ENCODE data around the gene OR13C2. TPM values are rescaled to one million over a fixed set of nuclear protein-coding genes. Genes with fewer than 3 reads are reported as not detected.
A peak's percentile ranks its signal among the peaks of the same experiment; 100 is the strongest.
"Not testable (repeated sequence)": the region's sequence is repeated elsewhere in the genome, so short reads cannot be mapped to it uniquely, and the experiment has no call there.

The OR13C2 gene, protein sequence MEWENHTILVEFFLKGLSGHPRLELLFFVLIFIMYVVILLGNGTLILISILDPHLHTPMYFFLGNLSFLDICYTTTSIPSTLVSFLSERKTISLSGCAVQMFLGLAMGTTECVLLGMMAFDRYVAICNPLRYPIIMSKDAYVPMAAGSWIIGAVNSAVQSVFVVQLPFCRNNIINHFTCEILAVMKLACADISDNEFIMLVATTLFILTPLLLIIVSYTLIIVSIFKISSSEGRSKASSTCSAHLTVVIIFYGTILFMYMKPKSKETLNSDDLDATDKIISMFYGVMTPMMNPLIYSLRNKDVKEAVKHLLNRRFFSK
- not detected for total RNA-seq
- long read RNA-seq = 0 reads

DNA sequence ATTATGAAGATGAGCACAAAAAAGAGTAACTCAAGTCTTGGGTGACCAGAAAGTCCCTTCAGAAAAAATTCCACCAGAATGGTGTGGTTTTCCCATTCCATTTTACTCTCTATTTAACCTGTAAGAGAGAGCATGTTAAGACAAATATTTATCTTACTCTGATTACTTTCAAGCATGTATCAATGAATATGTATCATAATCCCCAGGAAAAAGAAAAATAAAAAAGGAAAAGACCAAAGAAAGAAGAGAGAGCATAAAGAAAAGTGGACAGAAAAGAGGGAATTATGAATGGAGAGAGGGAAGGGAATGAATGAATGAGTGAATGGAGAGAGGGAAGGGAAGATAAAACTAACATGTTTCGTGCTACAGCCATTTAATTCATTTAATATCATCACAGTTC, at the start of gene OR13C2:
OR13C2 (minus strand) TSS at position 101 of the 400 bp plus-strand sequence; CDS start at position 101, 0 bp downstream.
- DNase-seq; intact Hi-C loops (cut with DNase I); ATAC-seq: not testable (repeated sequence)

DNA sequence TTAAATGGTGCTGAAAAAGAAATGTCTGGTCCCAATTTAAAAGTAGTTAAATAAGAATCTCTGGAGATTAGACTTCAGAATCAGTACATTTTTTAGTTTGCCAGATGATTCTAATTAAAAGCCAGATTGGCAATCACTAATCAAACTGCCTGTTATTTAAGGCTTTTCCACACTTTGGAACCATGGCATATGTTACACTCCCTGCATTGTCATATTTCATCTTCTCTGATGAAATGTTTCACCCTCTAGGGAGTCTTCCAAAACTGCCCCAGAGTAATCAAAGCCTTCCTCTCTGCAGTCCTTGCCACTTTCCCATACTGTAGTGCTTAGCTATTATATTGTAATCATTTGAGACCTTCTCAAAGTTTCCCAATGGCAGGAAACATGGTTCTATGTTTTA, 30.0 kb upstream of the OR13C2 start:
- no peak for DNase-seq
- no peak for ATAC-seq
- intact Hi-C loops (cut with DNase I) = no loop called here

GRCh38 chr9:104633976-104634520, 28.6 kb upstream of the OR13C2 start:
- ATAC-seq (no peak), DNase-seq (no peak)
- intact Hi-C loops (cut with DNase I) = no loop called here

GRCh38 chr9:104625964-104626363, 20.5 kb upstream of the OR13C2 start:
- intact Hi-C loops (cut with DNase I); ATAC-seq; DNase-seq: not testable (repeated sequence)

GRCh38 chr9:104618104-104618503, 12.7 kb upstream of the OR13C2 start, which contains the start of gene OR13C9:
Gene OR13C9 (minus strand): TSS chr9:104618204. CDS start chr9:104618204, 0 bp downstream.
- intact Hi-C loops (cut with DNase I) = loop anchor here in 1 of 2 donors (10.0 kb wide), 1 partner anchor 63 kb away; no protein-coding TSS in a partner anchor
- DNase-seq (no peak), ATAC-seq (no peak)

DNA sequence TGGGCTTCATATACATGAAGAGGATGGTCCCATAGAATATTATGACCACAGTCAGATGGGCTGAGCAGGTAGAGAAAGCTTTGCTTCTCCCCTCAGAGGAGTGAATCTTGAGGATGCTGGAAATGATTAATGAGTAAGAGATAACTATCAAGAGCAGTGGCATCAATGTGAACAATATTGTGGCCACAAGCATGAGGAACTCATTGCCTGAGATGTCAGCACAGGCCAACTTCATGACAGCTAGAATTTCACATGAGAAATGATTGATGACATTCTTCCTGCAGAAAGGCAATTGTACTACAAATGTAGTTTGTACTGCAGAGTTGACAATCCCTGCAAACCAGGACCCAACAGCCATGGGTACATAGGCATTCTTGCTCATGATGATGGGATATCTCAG, 12.0 kb upstream of the OR13C2 start:
- DNase-seq = no peak
- intact Hi-C loops (cut with DNase I) = loop anchor here in 1 of 2 donors (10.0 kb wide), 1 partner anchor 63 kb away; no protein-coding TSS in a partner anchor
- ATAC-seq = no peak

GRCh38 chr9:104611213-104611612, 5.8 kb upstream of the OR13C2 start:
- ATAC-seq (no peak), DNase-seq (no peak)
- intact Hi-C loops (cut with DNase I) = loop anchor here in 1 of 2 donors (10.0 kb wide), 1 partner anchor 56 kb away; no protein-coding TSS in a partner anchor

DNA sequence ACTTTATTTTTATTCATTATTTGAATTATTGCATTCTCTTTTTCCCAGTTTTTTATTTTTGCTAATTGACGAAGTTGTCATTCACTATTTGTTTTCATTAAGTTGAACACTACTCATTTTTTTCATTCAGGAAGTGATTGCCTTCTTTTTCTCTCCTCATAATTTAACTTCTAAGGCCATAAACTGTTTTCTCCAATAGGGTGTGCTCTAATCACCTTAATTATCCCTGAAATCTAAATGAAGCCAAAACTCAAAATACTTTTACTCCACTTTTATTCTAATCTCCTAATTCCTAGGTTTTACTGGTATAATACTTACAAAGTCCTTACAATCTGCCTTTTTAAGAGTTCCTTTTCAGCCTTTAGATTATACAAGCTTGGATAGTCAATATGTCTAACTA, 2.9 kb upstream of the OR13C2 start:
- ATAC-seq (no peak), DNase-seq (no peak)
- intact Hi-C loops (cut with DNase I) = no loop called here

DNA sequence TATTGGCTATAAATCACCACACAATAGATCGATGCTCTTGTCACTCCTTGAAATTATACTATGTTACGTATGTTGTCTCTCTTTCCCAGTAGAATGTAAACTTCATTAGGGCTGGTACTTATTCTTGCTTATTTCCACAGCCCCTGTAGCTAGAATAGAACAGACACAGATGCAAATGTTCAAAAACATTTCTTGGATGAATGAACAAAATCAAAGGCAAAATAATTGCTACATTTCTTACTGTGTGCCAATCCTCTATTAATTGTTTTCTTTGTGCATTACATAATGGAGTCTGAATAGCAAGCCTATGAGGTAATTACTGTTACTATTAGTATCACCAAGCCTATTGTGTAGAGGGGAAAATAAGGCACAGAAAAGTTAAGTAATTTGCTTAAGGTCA, 725 bp upstream of the OR13C2 start:
- ATAC-seq (no peak), DNase-seq (no peak)
- intact Hi-C loops (cut with DNase I) = no loop called here

- DNase-seq (no peak), ATAC-seq (no peak)
- intact Hi-C loops (cut with DNase I) = no loop called here
Observed at GRCh38 chr9:104604801-104605200, 626 bp downstream of the OR13C2 start.

DNA sequence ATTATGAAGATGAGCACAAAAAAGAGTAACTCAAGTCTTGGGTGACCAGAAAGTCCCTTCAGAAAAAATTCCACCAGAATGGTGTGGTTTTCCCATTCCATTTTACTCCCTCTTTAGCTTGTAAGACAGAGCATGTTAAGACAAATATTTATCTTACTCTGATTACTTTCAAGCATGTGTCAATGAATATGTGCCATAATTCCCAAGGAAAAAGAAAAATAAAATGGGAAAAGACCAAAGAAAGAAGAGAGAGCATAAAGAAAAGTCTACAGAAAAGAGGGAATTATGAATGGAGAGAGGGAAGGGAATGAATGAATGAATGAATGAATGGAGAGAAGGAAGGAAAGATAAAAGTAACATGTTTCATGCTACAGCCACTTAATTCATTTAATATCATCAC, 6.1 kb downstream of the OR13C2 start, which contains the start of gene OR13C5:
OR13C5 (minus strand) TSS at position 101 of the 400 bp plus-strand sequence; CDS start at position 101, 0 bp downstream.
- intact Hi-C loops (cut with DNase I); DNase-seq; ATAC-seq: not testable (repeated sequence)

DNA sequence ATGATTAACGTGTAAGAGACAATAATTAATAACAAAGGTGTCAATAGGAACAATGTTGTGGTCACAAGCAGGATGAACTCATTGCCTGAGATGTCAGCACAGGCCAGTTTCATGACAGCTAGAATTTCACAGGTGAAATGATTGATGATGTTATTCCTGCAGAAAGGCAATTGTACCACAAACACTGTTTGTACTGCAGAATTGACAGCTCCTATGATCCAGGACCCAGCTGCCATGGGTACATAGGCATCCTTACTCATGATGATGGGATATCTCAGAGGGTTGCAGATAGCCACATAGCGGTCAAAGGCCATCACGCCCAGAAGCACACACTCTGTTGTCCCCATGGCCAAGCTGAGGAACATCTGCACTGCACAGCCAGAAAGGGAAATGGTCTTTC, 6.7 kb downstream of the OR13C2 start:
- intact Hi-C loops (cut with DNase I); DNase-seq; ATAC-seq: not testable (repeated sequence)

DNA sequence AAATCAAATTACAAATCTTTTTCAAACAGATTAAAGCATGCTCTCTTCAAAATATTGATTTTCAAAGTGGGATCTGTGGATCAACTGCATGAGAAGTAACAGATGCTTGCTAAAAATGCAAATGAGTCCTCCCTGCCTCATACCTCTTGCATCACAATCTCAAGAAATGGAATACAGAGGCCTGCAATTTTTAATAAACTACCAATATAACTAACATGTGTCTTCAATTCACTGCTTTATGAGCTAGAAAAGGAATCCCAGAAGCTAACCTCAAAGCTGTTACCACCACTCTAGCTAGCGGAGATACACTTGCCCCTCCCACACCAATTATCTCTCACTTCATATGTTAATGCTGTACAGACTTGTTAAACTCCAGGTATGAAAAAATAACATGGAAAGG, 15.8 kb downstream of the OR13C2 start:
- ATAC-seq (no peak), DNase-seq (no peak)
- intact Hi-C loops (cut with DNase I) = no loop called here

GRCh38 chr9:104586496-104587180, 18.8 kb downstream of the OR13C2 start:
- intact Hi-C loops (cut with DNase I) = no loop called here
- no peak for ATAC-seq

GRCh38 chr9:104580562-104580961, 24.9 kb downstream of the OR13C2 start:
- ATAC-seq (no peak), DNase-seq (no peak)
- intact Hi-C loops (cut with DNase I) = no loop called here

More at GRCh38 chr9:104586496-104587180, 18.8 kb downstream of the OR13C2 start:
- peak; percentile 13 for DNase-seq

DNA sequence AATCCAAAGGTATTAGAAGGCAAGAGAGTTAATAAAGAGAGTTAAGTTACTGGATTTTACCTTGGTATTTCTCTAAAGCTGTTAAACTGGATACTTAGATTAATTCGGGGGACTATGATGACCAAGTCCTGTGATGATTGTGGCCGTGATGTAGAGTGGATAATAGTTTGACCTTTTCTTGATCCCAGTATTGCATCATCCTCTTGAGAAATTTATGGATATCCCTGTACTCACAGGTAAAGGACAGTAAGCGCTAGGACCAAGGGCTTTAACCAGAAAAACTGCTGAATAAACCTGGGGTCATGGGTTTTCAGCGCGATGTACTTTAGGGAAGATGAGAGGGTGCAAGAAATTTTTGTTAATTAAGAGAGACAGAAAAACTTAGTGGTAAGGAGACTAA, 28.2 kb downstream of the OR13C2 start:
- ATAC-seq (no peak), DNase-seq (no peak)
- intact Hi-C loops (cut with DNase I) = no loop called here

- ATAC-seq (no peak), DNase-seq (no peak)
- intact Hi-C loops (cut with DNase I) = no loop called here
Observed at GRCh38 chr9:104575456-104575855, 30.0 kb downstream of the OR13C2 start.

GRCh38 chr9:104572612-104573011, 32.8 kb downstream of the OR13C2 start:
- DNase-seq (no peak), ATAC-seq (no peak)
- intact Hi-C loops (cut with DNase I) = no loop called here

DNA sequence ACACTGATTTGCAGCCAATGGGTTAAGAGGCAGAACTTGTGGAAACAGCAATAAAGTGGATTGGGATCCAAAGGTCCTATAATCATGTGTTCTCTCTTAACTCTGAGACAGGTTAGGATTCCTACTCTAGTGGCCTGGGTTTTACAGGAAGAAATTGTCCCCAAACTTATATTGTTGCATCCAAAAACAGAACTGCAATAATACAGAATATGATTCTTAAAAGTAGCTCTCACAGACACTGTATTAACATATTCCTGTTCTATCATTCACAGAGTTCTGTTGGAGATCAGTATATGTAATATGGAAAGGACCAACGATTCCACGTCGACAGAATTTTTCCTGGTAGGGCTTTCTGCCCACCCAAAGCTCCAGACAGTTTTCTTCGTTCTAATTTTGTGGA, 36.6 kb downstream of the OR13C2 start, which contains the start of gene OR13C8:
OR13C8 (plus strand) TSS at position 301 of the 400 bp plus-strand sequence; CDS start at position 301, 0 bp downstream.
- ATAC-seq (no peak), DNase-seq (no peak)
- intact Hi-C loops (cut with DNase I) = no loop called here

GRCh38 chr9:104564358-104564757, 41.1 kb downstream of the OR13C2 start:
- no peak for DNase-seq
- no peak for ATAC-seq
- intact Hi-C loops (cut with DNase I) = no loop called here
